H9 (cell line): Measurements from ENCODE around the gene NEUROD4. TPM values are rescaled to one million over a fixed set of nuclear protein-coding genes. Genes with fewer than 3 reads are reported as not detected.
A peak's percentile ranks its signal among the peaks of the same experiment; 100 is the strongest.

Source experiments
- DNase-seq: peaks from one replicate; pipeline ENCODE4 v3.0.0-alpha.2; 2017
- H2AFZ ChIP-seq: one replicate; pipeline ENCODE4 v1.6.1; 2013; ENCODE audit warnings: mild to moderate bottlenecking, low read length, control low read depth, moderate library complexity
- H2AK5ac ChIP-seq: 2 replicates; pipeline ENCODE4 v1.6.1; 2013; ENCODE audit warnings: low read length, control low read depth, mixed read lengths; ENCODE audit not compliant: insufficient read length
- H2BK120ac ChIP-seq: one replicate; pipeline ENCODE4 v1.6.1; 2013; ENCODE audit warnings: low read depth, mild to moderate bottlenecking, low read length, control low read depth, inconsistent platforms; ENCODE audit not compliant: poor library complexity, severe bottlenecking
- H2BK12ac ChIP-seq: 2 replicates; pipeline ENCODE4 v1.6.1; 2013; ENCODE audit warnings: low read length, control low read depth, mixed read lengths, low read depth; ENCODE audit not compliant: insufficient read length
- H2BK15ac ChIP-seq: 2 replicates; pipeline ENCODE4 v1.6.1; 2013; ENCODE audit warnings: low read depth, low read length, control low read depth
- H2BK20ac ChIP-seq: one replicate; pipeline ENCODE4 v1.6.1; 2013; ENCODE audit warnings: low read depth, mild to moderate bottlenecking, low read length, control low read depth, inconsistent platforms; ENCODE audit not compliant: poor library complexity, severe bottlenecking
- H2BK5ac ChIP-seq: 2 replicates; pipeline ENCODE4 v1.6.1; 2013; ENCODE audit warnings: low read length, control low read depth, mixed read lengths; ENCODE audit not compliant: insufficient read length
- H3K14ac ChIP-seq: 2 replicates; pipeline ENCODE4 v1.6.1; 2013; ENCODE audit warnings: low read length, control low read depth; ENCODE audit not compliant: insufficient read depth
- H3K18ac ChIP-seq: 2 replicates; pipeline ENCODE4 v1.6.1; 2013; ENCODE audit warnings: low read depth, mild to moderate bottlenecking, mixed read lengths, low read length, control low read depth; ENCODE audit not compliant: insufficient read length
- H3K23ac ChIP-seq: 2 replicates; pipeline ENCODE4 v1.6.1; 2013; ENCODE audit warnings: low read length, control low read depth, mixed read lengths, low read depth; ENCODE audit not compliant: insufficient read length
- H3K23me2 ChIP-seq: 2 replicates; pipeline ENCODE4 v1.6.1; 2013; ENCODE audit warnings: low read depth, mild to moderate bottlenecking, mixed read lengths, low read length, control low read depth; ENCODE audit not compliant: insufficient read length, poor library complexity, severe bottlenecking
- H3K27ac ChIP-seq: 2 replicates; pipeline ENCODE4 v1.5.1; 2013; ENCODE audit warnings: low read length, control low read depth, mixed read lengths, low read depth; ENCODE audit not compliant: insufficient read length
- H3K27me3 ChIP-seq: 2 replicates; pipeline ENCODE4 v1.6.1; 2013; ENCODE audit warnings: low read length, control low read depth, inconsistent platforms; ENCODE audit not compliant: insufficient read depth
- H3K4ac ChIP-seq: 2 replicates; pipeline ENCODE4 v1.6.1; 2013; ENCODE audit warnings: low read depth, mild to moderate bottlenecking, control low read depth, inconsistent platforms, low read length, moderate library complexity
- H3K4me1 ChIP-seq: 2 replicates; pipeline ENCODE4 v1.6.1; 2013; ENCODE audit warnings: low read length, control low read depth, inconsistent platforms; ENCODE audit not compliant: insufficient read depth
- H3K4me2 ChIP-seq: 2 replicates; pipeline ENCODE4 v1.6.1; 2013; ENCODE audit warnings: low read length, control low read depth, mixed read lengths; ENCODE audit not compliant: insufficient read length, insufficient read depth
- H3K56ac ChIP-seq: 2 replicates; pipeline ENCODE4 v1.6.1; 2013; ENCODE audit warnings: low read depth, mild to moderate bottlenecking, mixed read lengths, low read length, control low read depth; ENCODE audit not compliant: insufficient read length
- H3K79me1 ChIP-seq: 2 replicates; pipeline ENCODE4 v1.6.1; 2013; ENCODE audit warnings: low read depth, mild to moderate bottlenecking, moderate library complexity, low read length, control low read depth, inconsistent platforms; ENCODE audit not compliant: insufficient read depth, poor library complexity, severe bottlenecking
- H3K79me2 ChIP-seq: 2 replicates; pipeline ENCODE4 v1.6.1; 2013; ENCODE audit warnings: low read length, control low read depth, inconsistent platforms; ENCODE audit not compliant: insufficient read depth
- H3K9ac ChIP-seq: 2 replicates; pipeline ENCODE4 v1.6.1; 2013; ENCODE audit warnings: low read length, control low read depth, mixed read lengths; ENCODE audit not compliant: insufficient read length; ENCODE audit errors: extremely low read depth
- H3K9me3 ChIP-seq: one replicate; pipeline ENCODE4 v1.6.1; 2013; ENCODE audit warnings: low read depth, low read length, inconsistent platforms; ENCODE audit not compliant: control insufficient read depth
- H3T11ph ChIP-seq: one replicate; pipeline ENCODE4 v1.6.1; 2013; ENCODE audit warnings: mild to moderate bottlenecking, low read length, control low read depth, inconsistent platforms
- H4K20me1 ChIP-seq: one replicate; pipeline ENCODE4 v1.6.1; 2013; ENCODE audit not compliant: control insufficient read depth, insufficient read length, insufficient read depth
- H4K5ac ChIP-seq: 2 replicates; pipeline ENCODE4 v1.6.1; 2013; ENCODE audit warnings: low read depth, mild to moderate bottlenecking, mixed read lengths, low read length, control low read depth; ENCODE audit not compliant: insufficient read length
- H4K8ac ChIP-seq: replicated peaks from 2 replicates; pipeline ENCODE4 v1.6.1; 2013; ENCODE audit warnings: low read length, control low read depth, mixed read lengths, low read depth; ENCODE audit not compliant: insufficient read length
- H4K91ac ChIP-seq: 2 replicates; pipeline ENCODE4 v1.6.1; 2013; ENCODE audit warnings: low read depth, mild to moderate bottlenecking, moderate library complexity, mixed read lengths, low read length, control low read depth; ENCODE audit not compliant: insufficient read length
- H3K27ac Mint-ChIP-seq, 3 experiments: 2 replicates in 2 of 3; 3 replicates in 1 of 3; pipeline ENCODE4 v1.8.0; 2020 to 2021; ENCODE audit warnings: mixed read lengths in 3 of 3, mild to moderate bottlenecking in 1 of 3, moderate library complexity in 1 of 3
- H3K27me3 Mint-ChIP-seq: 2 replicates; pipeline ENCODE4 v1.8.0; 2021; ENCODE audit warnings: low read depth, mild to moderate bottlenecking, moderate library complexity, mixed read lengths
- H3K36me3 Mint-ChIP-seq, 3 experiments: 2 replicates in 2 of 3; 3 replicates in 1 of 3; pipeline ENCODE4 v1.8.0; 2020 to 2021; ENCODE audit warnings: low read depth in 3 of 3, mixed read lengths in 3 of 3; ENCODE audit not compliant: insufficient read depth in 1 of 3
- H3K4me1 Mint-ChIP-seq, 2 experiments: 2 replicates each; pipeline ENCODE4 v1.8.0; 2020; ENCODE audit warnings: mixed read lengths in 2 of 2
- H3K4me3 Mint-ChIP-seq, 2 experiments: 2 replicates in 1 of 2; 3 replicates in 1 of 2; pipeline ENCODE4 v1.8.0; 2020 to 2021; ENCODE audit warnings: mild to moderate bottlenecking in 2 of 2, mixed read lengths in 2 of 2, moderate library complexity in 1 of 2
- H3K9me3 Mint-ChIP-seq, 2 experiments: 2 replicates in 1 of 2; 3 replicates in 1 of 2; pipeline ENCODE4 v1.8.0; 2020; ENCODE audit warnings: mild to moderate bottlenecking in 2 of 2, mixed read lengths in 2 of 2, moderate library complexity in 1 of 2
- CTCF ChIP-seq: fragments of 200-600 bp; sonication (generic); conservative IDR thresholded peaks from 3 replicates; pipeline ENCODE4 v1.8.0; 2021; ENCODE audit warnings: antibody characterized with exemption, mild to moderate bottlenecking
- WGBS: extraction: QIAGEN DNeasy Blood & Tissue Kit; methylation state at CpG from one replicate; pipeline ENCODE4 v1.1.7; 2013; ENCODE audit warnings: missing lambda C conversion rate, low lambda C conversion rate, mixed read lengths; ENCODE audit not compliant: insufficient read length; ENCODE audit errors: extremely low coverage; 5-methylcytosine and 5-hydroxymethylcytosine counted together
- total RNA-seq: library from RNA; stranded (reverse); gene quantifications from 2 replicates; pipeline ENCODE4 v1.2.1, GENCODE V29; 2021

NEUROD4 gene
- total RNA-seq, 1 experiment from 2014 or later = not detected

- Histone ChIP-seq H3K23me2 (no peaks in the 10 kb centered on the region), H4K5ac (no peak overlapping the region), H3K27me3 (no peaks in the 10 kb centered on the region), H2BK20ac (no peak overlapping the region), H3K56ac (no peak overlapping the region), H2BK5ac (no peak overlapping the region), H2BK120ac (no peak overlapping the region), H3K27ac (no peak overlapping the region), H3K9ac (no peak overlapping the region), H3K79me1 (no peaks in the 10 kb centered on the region), H3K9me3 (no peaks in the 10 kb centered on the region), H2BK12ac (no peak overlapping the region), H3K4me2 (no peak overlapping the region), H2BK15ac (no peak overlapping the region), H4K8ac (no peak overlapping the region), H2AFZ (peak overlapping the region; percentile 22), H3T11ph (no peak overlapping the region), H4K91ac (no peak overlapping the region), H4K20me1 (no peaks in the 10 kb centered on the region), H3K14ac (no peak overlapping the region), H3K4me1 (no peaks in the 10 kb centered on the region; the same call in 1 of the 2 replicates), H3K4ac (no peak overlapping the region), H3K18ac (no peak overlapping the region), H3K79me2 (no peaks in the 10 kb centered on the region), H2AK5ac (no peak overlapping the region), H3K23ac (no peak overlapping the region)
- H3K9me3 Mint-ChIP-seq = no peaks in the 10 kb centered on the region; a peak in 1 of 5 replicates
- no peak for DNase-seq
- no peak overlapping the region for H3K4me3 Mint-ChIP-seq
- WGBS = no CpG with 5 or more reads among the region's 6 CpGs
- H3K36me3 Mint-ChIP-seq = no peaks in the 10 kb centered on the region
- no peaks in the 10 kb centered on the region for H3K27me3 Mint-ChIP-seq
- no peak for TF ChIP-seq CTCF
- H3K4me1 Mint-ChIP-seq = peaks cover 14 to 15% of the 10 kb centered on the region in 2 experiments
- no peak overlapping the region for H3K27ac Mint-ChIP-seq
These were observed 43.9 kb upstream of the NEUROD4 start for GRCh38 chr12:54975875-54976274.
